HEK293 (cell line): Measurements from ENCODE around the gene MAGI1.

Source experiments
- CTCF ChIA-PET: fragments of 350-600 bp; formaldehyde crosslinking; extraction: SDS; loops from one replicate; lab custom pipeline; 2021; ENCODE audit warnings: antibody characterized with exemption; lab: Yijun Ruan, JAX
- POLR2A ChIA-PET: fragments of 300-600 bp; formaldehyde crosslinking; extraction: SDS; loops from one replicate; lab custom pipeline; 2020; ENCODE audit warnings: antibody characterized with exemption, inconsistent platforms; lab: Yijun Ruan, JAX
- H3K27ac ChIP-seq: fragments of 200-500 bp; sonication (Bioruptor generic); 2 replicates; pipeline ENCODE4 v1.5.1; 2014; ENCODE audit warnings: low read depth, low read length, control low read depth, inconsistent platforms; ENCODE audit errors: extremely low read depth
- H3K36me3 ChIP-seq, 2 experiments: fragments of 200-500 bp in 1 of 2; sonication (Bioruptor generic) in 1 of 2; 1 replicate in 1 of 2; 2 replicates in 1 of 2; pipeline ENCODE4 v1.5.1; 2014 to 2017; ENCODE audit warnings: inconsistent platforms in 2 of 2, low read length in 2 of 2; ENCODE audit not compliant: control insufficient read depth in 2 of 2, insufficient read depth in 1 of 2
- H3K4me1 ChIP-seq: fragments of 200-500 bp; sonication (Bioruptor generic); 2 replicates; pipeline ENCODE4 v1.5.1; 2014; ENCODE audit warnings: mild to moderate bottlenecking, low read length, inconsistent platforms; ENCODE audit not compliant: control insufficient read depth, insufficient read depth
- H3K4me3 ChIP-seq: 2 replicates; pipeline ENCODE4 v1.5.1; 2011; ENCODE audit warnings: low read depth, mild to moderate bottlenecking, control low read depth, low read length, moderate library complexity
- H3K9me3 ChIP-seq: fragments of 200-500 bp; sonication (Bioruptor generic); 2 replicates; pipeline ENCODE4 v1.5.1; 2014; ENCODE audit warnings: low read depth, low read length, inconsistent platforms; ENCODE audit not compliant: control insufficient read depth, insufficient read depth
- BCL11B ChIP-seq: fragments of 450-650 bp; formaldehyde crosslinking; IDR thresholded peaks from 2 replicates; pipeline ENCODE4 v1.5.1; 2016; ENCODE audit warnings: low read depth, missing biosample characterization, missing genetic modification characterization
- HOXA7 ChIP-seq: sonication (generic); formaldehyde crosslinking; IDR thresholded peaks from 2 replicates; pipeline ENCODE4 v1.8.1; 2022; ENCODE audit warnings: missing genetic modification reagents, borderline replicate concordance
- OVOL3 ChIP-seq: fragments of 450-650 bp; formaldehyde crosslinking; IDR thresholded peaks from 2 replicates; pipeline ENCODE4 v1.5.1; 2016; ENCODE audit warnings: missing biosample characterization, missing genetic modification characterization
- TRIM28 ChIP-seq: IDR thresholded peaks from 2 replicates; pipeline ENCODE4 v1.6.1; 2011; ENCODE audit warnings: low read length, control low read depth, borderline replicate concordance
- ZBTB11 ChIP-seq: fragments of 450-650 bp; formaldehyde crosslinking; conservative IDR thresholded peaks from 2 replicates; pipeline ENCODE4 v1.5.1; 2016; ENCODE audit warnings: low read depth, missing biosample characterization, missing genetic modification characterization
- ZBTB48 ChIP-seq: fragments of 450-650 bp; formaldehyde crosslinking; IDR thresholded peaks from 2 replicates; pipeline ENCODE4 v1.5.1; 2016; ENCODE audit warnings: missing biosample characterization, missing genetic modification characterization
- ZEB2 ChIP-seq: fragments of 450-650 bp; formaldehyde crosslinking; IDR thresholded peaks from 2 replicates; pipeline ENCODE4 v1.5.1; 2016; ENCODE audit warnings: missing biosample characterization, missing genetic modification characterization
- ZFHX2 ChIP-seq: fragments of 450-650 bp; formaldehyde crosslinking; conservative IDR thresholded peaks from 2 replicates; pipeline ENCODE4 v1.5.1; 2016; ENCODE audit warnings: missing biosample characterization, missing genetic modification characterization
- ZNF132 ChIP-seq: fragments of 450-650 bp; formaldehyde crosslinking; IDR thresholded peaks from 2 replicates; pipeline ENCODE4 v1.5.1; 2017; ENCODE audit warnings: missing biosample characterization, missing genetic modification characterization, borderline replicate concordance
- ZNF146 ChIP-seq: fragments of 450-650 bp; formaldehyde crosslinking; IDR thresholded peaks from 2 replicates; pipeline ENCODE4 v1.5.1; 2016; ENCODE audit warnings: missing biosample characterization, missing genetic modification characterization
- ZNF2 ChIP-seq: fragments of 450-650 bp; formaldehyde crosslinking; IDR thresholded peaks from 2 replicates; pipeline ENCODE4 v1.5.1; 2016; ENCODE audit warnings: missing biosample characterization, missing genetic modification characterization
- ZNF423 ChIP-seq: fragments of 450-650 bp; formaldehyde crosslinking; IDR thresholded peaks from 2 replicates; pipeline ENCODE4 v1.5.1; 2016; ENCODE audit warnings: missing biosample characterization, missing genetic modification characterization
- ZNF433 ChIP-seq: fragments of 450-650 bp; formaldehyde crosslinking; IDR thresholded peaks from 2 replicates; pipeline ENCODE4 v1.5.1; 2016; ENCODE audit warnings: missing biosample characterization, missing genetic modification characterization, low read depth
- ZNF501 ChIP-seq: fragments of 450-650 bp; formaldehyde crosslinking; IDR thresholded peaks from 2 replicates; pipeline ENCODE4 v1.5.1; 2016; ENCODE audit warnings: missing biosample characterization, missing genetic modification characterization
- ZNF529 ChIP-seq: fragments of 450-650 bp; formaldehyde crosslinking; IDR thresholded peaks from 2 replicates; pipeline ENCODE4 v1.5.1; 2017; ENCODE audit warnings: missing genetic modification characterization, missing biosample characterization; ENCODE audit not compliant: insufficient replicate concordance
- ZNF558 ChIP-seq: fragments of 450-650 bp; formaldehyde crosslinking; IDR thresholded peaks from 2 replicates; pipeline ENCODE4 v1.5.1; 2016; ENCODE audit warnings: missing biosample characterization, missing genetic modification characterization
- ZNF654 ChIP-seq: fragments of 450-650 bp; formaldehyde crosslinking; IDR thresholded peaks from 2 replicates; pipeline ENCODE4 v1.5.1; 2016; ENCODE audit warnings: low read depth, missing biosample characterization, missing genetic modification characterization
- ZNF785 ChIP-seq: fragments of 450-650 bp; formaldehyde crosslinking; IDR thresholded peaks from 2 replicates; pipeline ENCODE4 v1.5.1; 2016; ENCODE audit warnings: missing biosample characterization, missing genetic modification characterization
- ZNF837 ChIP-seq: fragments of 450-650 bp; formaldehyde crosslinking; IDR thresholded peaks from 2 replicates; pipeline ENCODE4 v1.5.1; 2016; ENCODE audit warnings: missing biosample characterization, missing genetic modification characterization
- TF ChIP-seq, protein P1 (sequence below): fragments of 450-650 bp; formaldehyde crosslinking; IDR thresholded peaks from 2 replicates; pipeline ENCODE4 v1.5.1; 2016; ENCODE audit warnings: missing biosample characterization, missing genetic modification characterization
- TF ChIP-seq, protein P2 (sequence below): fragments of 450-650 bp; formaldehyde crosslinking; IDR thresholded peaks from 2 replicates; pipeline ENCODE4 v1.5.1; 2017; ENCODE audit warnings: missing biosample characterization, missing genetic modification characterization
- TF ChIP-seq, protein P3 (sequence below): fragments of 450-650 bp; formaldehyde crosslinking; IDR thresholded peaks from 2 replicates; pipeline ENCODE4 v1.5.1; 2016; ENCODE audit warnings: missing biosample characterization, missing genetic modification characterization

Gene MAGI1

GRCh38 chr3:65396078-65396477, 642.6 kb downstream of the MAGI1 start:
- no peak for TF ChIP-seq ZBTB48 (tag by site-specific recombination)
- TF ChIP-seq, protein P1, sequence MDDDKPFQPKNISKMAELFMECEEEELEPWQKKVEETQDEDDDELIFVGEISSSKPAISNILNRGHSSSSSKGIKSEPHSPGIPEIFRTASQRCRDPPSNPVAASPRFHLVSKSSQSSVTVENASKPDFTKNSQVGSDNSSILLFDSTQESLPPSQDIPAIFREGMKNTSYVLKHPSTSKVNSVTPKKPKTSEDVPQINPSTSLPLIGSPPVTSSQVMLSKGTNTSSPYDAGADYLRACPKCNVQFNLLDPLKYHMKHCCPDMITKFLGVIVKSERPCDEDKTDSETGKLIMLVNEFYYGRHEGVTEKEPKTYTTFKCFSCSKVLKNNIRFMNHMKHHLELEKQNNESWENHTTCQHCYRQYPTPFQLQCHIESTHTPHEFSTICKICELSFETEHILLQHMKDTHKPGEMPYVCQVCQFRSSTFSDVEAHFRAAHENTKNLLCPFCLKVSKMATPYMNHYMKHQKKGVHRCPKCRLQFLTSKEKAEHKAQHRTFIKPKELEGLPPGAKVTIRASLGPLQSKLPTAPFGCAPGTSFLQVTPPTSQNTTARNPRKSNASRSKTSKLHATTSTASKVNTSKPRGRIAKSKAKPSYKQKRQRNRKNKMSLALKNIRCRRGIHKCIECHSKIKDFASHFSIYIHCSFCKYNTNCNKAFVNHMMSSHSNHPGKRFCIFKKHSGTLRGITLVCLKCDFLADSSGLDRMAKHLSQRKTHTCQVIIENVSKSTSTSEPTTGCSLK (tag by site-specific recombination), result no peak
- no peak for TF ChIP-seq OVOL3
- CTCF ChIA-PET, result no interaction called here
- Histone ChIP-seq H3K36me3 (no peaks in the 10 kb centered on the region), H3K4me3 (no peak overlapping the region), H3K27ac (no peak overlapping the region), H3K4me1 (no peaks in the 10 kb centered on the region), H3K9me3 (no peaks in the 10 kb centered on the region)
- POLR2A ChIA-PET, result no interaction called here

DNA sequence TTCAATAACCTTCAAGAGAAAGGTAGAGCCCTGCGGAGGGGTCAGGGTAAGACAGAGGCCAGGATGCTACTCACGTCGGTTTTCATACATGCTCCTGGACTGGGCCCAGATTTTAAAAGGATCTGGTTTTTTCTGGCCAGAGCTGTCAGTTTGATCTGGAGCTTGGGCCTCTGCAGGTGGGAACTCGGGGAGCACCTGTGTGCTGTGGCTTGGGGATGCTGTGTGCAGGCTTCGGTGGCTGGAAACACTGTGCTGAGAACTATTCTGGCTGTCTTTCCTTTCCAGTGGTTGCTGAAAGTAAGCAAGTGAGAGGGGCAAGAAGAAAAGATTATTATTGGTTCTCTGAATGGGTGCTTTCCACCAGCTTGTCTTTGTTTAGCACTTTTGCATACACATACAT, 647.6 kb downstream of the MAGI1 start:
- Histone ChIP-seq H3K4me3 (no peak overlapping the region), H3K27ac (no peak overlapping the region)
- CTCF ChIA-PET, result interaction anchor here (0.7 kb wide), 1 partner anchor 36 kb away, joined by 3 read pairs; no protein-coding TSS in a partner anchor
- TF ChIP-seq ZNF132 (tag by site-specific recombination) (no peak), ZNF501 (no peak), BCL11B (no peak), ZNF2 (no peak), ZNF654 (tag by site-specific recombination) (no peak), ZNF146 (tag by site-specific recombination) (no peak), ZNF529 (tag by site-specific recombination) (no peak), ZNF423 (no peak), ZFHX2 (tag by site-specific recombination) (no peak), ZBTB11 (no peak), ZEB2 (no peak), ZNF837 (tag by site-specific recombination) (no peak), ZNF785 (tag by site-specific recombination) (no peak), ZNF433 (tag by site-specific recombination) (no peak), ZNF558 (tag by site-specific recombination) (no peak), HOXA7 (CRISPR knock-in tag) (no peak), TRIM28 (no peak)
- TF ChIP-seq, protein P2, sequence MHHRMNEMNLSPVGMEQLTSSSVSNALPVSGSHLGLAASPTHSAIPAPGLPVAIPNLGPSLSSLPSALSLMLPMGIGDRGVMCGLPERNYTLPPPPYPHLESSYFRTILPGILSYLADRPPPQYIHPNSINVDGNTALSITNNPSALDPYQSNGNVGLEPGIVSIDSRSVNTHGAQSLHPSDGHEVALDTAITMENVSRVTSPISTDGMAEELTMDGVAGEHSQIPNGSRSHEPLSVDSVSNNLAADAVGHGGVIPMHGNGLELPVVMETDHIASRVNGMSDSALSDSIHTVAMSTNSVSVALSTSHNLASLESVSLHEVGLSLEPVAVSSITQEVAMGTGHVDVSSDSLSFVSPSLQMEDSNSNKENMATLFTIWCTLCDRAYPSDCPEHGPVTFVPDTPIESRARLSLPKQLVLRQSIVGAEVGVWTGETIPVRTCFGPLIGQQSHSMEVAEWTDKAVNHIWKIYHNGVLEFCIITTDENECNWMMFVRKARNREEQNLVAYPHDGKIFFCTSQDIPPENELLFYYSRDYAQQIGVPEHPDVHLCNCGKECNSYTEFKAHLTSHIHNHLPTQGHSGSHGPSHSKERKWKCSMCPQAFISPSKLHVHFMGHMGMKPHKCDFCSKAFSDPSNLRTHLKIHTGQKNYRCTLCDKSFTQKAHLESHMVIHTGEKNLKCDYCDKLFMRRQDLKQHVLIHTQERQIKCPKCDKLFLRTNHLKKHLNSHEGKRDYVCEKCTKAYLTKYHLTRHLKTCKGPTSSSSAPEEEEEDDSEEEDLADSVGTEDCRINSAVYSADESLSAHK (tag by site-specific recombination), result no peak
- TF ChIP-seq, protein P3, sequence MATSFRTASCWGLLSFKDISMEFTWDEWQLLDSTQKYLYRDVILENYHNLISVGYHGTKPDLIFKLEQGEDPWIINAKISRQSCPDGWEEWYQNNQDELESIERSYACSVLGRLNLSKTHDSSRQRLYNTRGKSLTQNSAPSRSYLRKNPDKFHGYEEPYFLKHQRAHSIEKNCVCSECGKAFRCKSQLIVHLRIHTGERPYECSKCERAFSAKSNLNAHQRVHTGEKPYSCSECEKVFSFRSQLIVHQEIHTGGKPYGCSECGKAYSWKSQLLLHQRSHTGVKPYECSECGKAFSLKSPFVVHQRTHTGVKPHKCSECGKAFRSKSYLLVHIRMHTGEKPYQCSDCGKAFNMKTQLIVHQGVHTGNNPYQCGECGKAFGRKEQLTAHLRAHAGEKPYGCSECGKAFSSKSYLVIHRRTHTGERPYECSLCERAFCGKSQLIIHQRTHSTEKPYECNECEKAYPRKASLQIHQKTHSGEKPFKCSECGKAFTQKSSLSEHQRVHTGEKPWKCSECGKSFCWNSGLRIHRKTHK (tag by site-specific recombination), result no peak
- TF ChIP-seq, all 188 proteins: peak for 0
- Histone ChIP-seq H3K36me3 (no peaks in the 10 kb centered on the region), H3K9me3 (no peaks in the 10 kb centered on the region), H3K4me1 (no peaks in the 10 kb centered on the region)
- POLR2A ChIA-PET, result no interaction called here
